GM21515 (cell line): ENCODE measurements around the gene COMMD4.
A peak's percentile ranks its signal among the peaks of the same experiment; 100 is the strongest.

Experiments used
- ATAC-seq: cut with Tn5 transposase; IDR thresholded peaks from one replicate; pipeline ENCODE4 v1.9.1; 2021; ENCODE audit not compliant: unreplicated experiment

Gene COMMD4

GRCh38 chr15:75355369-75355768, 19.5 kb downstream of the COMMD4 start:
- ATAC-seq, result no peak

- ATAC-seq, result no peak
Measured at GRCh38 chr15:75356006-75356405, 20.1 kb downstream of the COMMD4 start.

GRCh38 chr15:75356517-75356916, 20.7 kb downstream of the COMMD4 start:
- ATAC-seq, result no peak

DNA sequence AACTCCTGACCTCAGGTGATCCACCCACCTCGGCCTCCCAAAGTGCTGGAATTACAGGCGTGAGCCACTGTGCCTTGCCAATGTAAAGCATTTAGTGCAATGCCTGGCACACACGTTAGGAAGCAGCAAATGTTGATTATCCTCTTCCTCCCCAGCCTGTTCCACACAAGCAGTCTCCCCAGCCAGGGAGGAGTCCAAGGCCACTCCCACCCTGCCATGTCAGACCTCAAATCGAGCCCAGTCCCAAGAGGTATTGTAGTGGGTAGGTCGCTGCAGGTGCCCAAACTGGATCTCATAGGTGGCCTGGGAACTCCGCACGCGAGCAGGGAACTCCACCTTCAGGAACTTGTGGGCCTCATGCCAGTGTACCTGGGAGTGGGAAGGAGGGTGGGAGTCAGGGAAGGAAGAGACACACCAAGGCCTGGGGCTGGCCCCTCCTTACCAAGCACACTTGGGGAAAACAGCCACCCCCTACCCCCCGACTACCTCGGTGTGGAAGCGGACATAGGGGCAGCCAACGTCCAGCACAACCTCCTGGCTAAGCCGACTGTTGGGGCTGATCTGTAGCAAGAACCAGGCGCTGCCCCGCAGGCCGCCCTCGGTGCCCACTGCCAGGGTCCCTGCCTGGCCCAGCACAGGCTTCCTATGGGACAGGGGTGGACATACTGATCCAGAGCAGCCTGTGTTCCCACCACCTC, 22.3 kb downstream of the COMMD4 start:
- ATAC-seq, result no peak

- no peak for ATAC-seq
Measured at GRCh38 chr15:75358771-75359536, 23.1 kb downstream of the COMMD4 start.

DNA sequence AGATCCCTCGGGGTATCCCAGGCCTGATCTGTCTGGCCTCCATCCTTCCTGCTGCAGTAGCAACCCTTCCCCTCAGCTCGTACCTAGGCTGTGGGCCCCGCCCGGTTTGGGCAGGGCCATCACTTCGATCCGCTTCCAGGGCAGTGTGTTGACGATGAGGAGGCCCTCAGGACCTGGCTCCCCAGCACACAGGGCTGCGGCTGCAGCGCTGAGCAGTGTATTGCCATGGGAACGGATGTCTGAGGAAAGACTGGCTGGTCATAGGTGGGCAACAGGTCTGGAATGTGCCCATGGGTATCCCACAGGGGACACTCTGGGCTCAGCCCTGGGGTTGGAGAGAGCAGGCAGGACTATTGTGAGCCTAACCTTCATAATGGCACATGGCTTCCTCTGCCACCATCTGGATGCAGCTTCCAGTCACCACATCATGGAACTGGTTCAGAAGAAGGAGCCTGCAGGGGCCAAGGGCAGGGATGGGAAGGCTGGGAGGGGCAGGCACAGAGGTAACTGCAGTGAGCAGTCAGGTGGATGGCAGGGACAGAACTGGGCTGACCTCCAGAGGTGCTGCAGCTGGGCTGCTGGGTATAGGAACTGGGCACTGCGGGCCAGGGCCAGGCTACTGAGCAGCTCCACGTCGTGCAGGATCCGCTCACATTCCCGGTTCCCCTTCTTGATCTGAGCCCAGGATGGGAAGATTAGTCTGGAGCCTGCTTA, 23.8 kb downstream of the COMMD4 start:
- no peak for ATAC-seq

DNA sequence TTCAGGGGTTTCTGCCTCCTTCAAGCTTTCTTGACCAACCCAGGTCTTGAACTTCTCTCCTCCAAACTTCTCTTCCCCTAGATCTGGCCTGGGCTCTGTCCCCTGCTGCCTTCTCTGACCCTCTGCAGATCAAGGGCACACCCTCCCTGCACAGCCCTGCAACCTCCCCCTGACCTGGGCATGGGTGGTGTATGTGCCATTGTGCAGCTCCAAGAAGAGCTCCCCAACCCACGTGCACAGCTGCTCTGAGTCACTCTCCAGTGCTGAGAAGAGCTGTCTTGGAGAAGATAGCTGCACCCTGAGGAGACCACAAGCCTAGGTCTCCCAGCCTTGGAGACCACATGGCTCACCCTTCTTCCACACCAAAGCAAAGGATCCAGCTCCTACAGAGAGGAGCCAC, 24.5 kb downstream of the COMMD4 start:
- no peak for ATAC-seq

DNA sequence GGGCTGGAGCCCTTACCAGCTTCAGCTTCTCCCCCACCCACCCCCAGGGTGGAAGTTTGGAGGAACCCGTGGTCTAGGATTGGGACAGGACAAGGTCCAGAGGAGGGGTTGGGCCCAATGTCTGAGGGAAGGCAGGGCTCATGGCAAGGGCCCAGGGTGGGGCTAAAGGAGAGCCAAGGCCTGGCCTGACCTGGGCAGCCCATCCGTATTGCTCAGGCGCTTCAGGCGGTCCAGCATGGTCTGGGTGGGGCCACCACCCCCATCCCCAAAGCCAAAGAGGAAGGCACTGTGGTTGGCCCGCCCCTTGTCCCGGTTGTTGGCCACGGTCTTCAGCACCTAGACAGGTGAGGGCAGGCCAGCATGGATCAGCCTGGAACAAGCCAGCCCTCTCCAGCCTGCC, 25.0 kb downstream of the COMMD4 start:
- ATAC-seq, result no peak

DNA sequence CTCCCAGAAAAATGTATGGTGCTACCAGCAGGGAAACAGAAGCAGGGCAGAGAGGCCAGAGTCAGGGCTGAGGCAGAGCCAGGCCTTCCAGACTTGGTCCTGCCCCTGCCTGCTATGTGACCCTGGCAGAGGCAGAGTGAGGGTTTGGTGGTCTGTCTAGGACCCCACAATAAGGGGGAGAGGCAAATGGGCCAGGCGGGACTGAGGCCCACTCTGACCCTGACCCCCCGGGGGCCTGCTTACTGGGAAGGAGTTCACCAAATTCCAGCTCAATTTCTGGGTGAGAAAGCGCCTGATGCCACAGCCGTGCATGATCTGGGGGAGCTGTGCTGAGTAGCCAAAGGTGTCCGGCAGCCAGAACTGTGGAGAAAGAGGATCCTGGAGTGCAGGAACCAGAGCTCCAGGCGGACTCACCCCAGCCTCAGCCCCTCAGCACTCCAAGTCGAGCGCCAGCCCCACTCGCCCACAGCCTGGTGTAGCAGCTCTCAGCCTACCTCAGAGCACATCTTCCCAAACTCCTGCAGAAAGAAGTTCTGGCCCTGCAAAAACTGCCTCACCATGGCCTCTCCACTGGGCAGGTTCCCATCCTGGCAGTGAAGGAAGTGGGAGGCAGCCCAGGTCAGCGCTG, 25.6 kb downstream of the COMMD4 start:
- ATAC-seq, result no peak

- ATAC-seq, result no peak
Measured at GRCh38 chr15:75361989-75362641, 26.3 kb downstream of the COMMD4 start.

GRCh38 chr15:75362642-75363249, 26.9 kb downstream of the COMMD4 start:
- ATAC-seq, result no peak

- ATAC-seq, result no peak
Measured at GRCh38 chr15:75363786-75364185, 27.9 kb downstream of the COMMD4 start.

DNA sequence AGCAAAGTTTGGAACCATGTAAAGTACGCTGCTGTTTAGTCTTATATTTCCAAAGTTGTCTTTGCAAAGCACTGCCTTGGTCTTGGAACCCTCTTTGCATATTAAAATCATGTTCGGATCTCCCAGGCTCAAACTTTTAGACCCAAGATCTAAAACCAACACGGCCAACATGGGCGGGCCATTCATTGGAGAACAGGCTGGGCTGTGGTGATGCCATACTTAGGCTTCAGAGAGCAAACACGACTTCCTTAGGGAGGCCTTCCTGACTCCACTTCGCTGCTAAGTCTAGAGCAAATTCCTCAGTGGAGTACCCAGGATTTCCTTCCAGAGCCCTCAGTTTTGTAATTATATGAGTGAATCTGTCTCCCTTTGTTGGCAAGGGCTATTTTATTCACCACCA, 29.0 kb downstream of the COMMD4 start:
- no peak for ATAC-seq

DNA sequence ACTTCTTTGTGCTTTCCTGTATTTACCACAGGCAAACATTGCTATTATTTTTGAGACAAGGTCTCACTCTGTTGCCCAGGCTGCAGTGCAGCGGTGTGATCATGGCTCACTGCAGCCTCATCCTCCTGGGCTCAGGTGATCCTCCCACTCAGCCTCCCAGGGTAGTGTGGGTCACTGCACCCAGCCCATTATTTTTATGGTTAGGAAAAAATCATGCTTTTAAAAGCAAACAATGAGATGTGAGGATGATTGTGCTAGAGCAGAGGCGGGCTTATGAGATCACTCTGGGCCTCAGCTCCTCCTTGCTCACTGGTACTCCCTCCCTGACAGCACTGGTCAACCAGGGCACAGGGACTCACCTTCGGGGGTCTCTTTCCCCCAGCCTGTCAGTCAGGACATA, 30.3 kb downstream of the COMMD4 start:
- ATAC-seq, result no peak

- ATAC-seq, result no peak
Measured at GRCh38 chr15:75367006-75367405, 31.1 kb downstream of the COMMD4 start.

GRCh38 chr15:75367406-75367912, 31.6 kb downstream of the COMMD4 start:
- no peak for ATAC-seq

- peak; percentile 85 for ATAC-seq
Measured at GRCh38 chr15:75367913-75368688, 32.2 kb downstream of the COMMD4 start, which contains the start of gene MAN2C1. Gene MAN2C1, minus strand, starts transcription at chr15:75368607. Its CDS starts 24 bp downstream, at chr15:75368583.

DNA sequence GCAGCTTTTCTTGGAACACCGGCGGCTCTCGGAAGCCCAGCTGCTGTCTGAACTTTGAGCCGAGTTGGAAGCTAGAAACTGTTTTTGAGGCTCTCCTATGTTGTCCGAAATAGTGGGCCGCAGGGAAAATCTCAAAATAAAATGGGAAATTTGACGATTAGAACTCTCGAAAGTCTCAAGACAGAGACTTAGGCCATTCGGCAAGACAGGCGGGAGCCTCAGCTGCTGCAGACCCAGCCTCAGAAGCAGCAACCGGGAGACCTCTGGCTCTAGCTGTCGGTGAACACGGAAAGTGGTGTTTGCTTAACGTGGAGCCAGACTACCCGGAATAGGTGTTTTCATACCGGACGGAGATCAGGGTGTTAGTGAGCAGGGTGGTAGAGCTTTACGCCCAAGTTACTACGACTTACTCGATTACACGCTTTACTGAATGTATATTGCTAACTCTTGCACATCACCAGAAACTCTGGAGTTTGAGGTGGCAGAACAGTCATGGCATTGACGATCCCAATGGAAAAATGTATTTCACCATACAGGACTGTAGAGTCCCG, 32.9 kb downstream of the COMMD4 start:
- ATAC-seq, result peak; percentile 4

- ATAC-seq, result no peak
Measured at GRCh38 chr15:75369897-75370581, 34.2 kb downstream of the COMMD4 start.
